Choroid plexus epithelial cell (primary cell): ENCODE results near the gene ELFN1.

Source experiments
- DNase-seq: peaks from one replicate; pipeline ENCODE4 v3.0.0-alpha.2; 2010; ENCODE audit warnings: low read depth
- H3K4me3 ChIP-seq: 2 replicates; pipeline ENCODE4 v1.5.1; 2011; ENCODE audit warnings: low read depth, mild to moderate bottlenecking, control low read depth, low read length, moderate library complexity
- CTCF ChIP-seq: conservative IDR thresholded peaks from 2 replicates; pipeline ENCODE4 v1.5.1; 2011; ENCODE audit warnings: low read depth, mild to moderate bottlenecking, control low read depth, inconsistent platforms, low read length, moderate library complexity

ELFN1 gene

GRCh38 chr7:1733908-1734730 is 64.0 kb downstream of the ELFN1 start:
- no peak overlapping the region for H3K4me3 ChIP-seq
- DNase-seq, result no peak
- no peak for TF ChIP-seq CTCF

GRCh38 chr7:1735262-1735661 is 65.2 kb downstream of the ELFN1 start:
- no peak overlapping the region for H3K4me3 ChIP-seq
- no peak for TF ChIP-seq CTCF
- DNase-seq, result no peak

- no peak for DNase-seq
- no peak for TF ChIP-seq CTCF
- no peak overlapping the region for H3K4me3 ChIP-seq
These were observed 65.9 kb downstream of the ELFN1 start for GRCh38 chr7:1735806-1736483.

- H3K4me3 ChIP-seq, result no peak overlapping the region
- no peak for DNase-seq
- no peak for TF ChIP-seq CTCF
These were observed 66.4 kb downstream of the ELFN1 start for GRCh38 chr7:1736484-1736817.

GRCh38 chr7:1736830-1737229 is 66.8 kb downstream of the ELFN1 start:
- no peak for DNase-seq
- TF ChIP-seq CTCF, result no peak
- no peak overlapping the region for H3K4me3 ChIP-seq

- H3K4me3 ChIP-seq, result no peak overlapping the region
- no peak for DNase-seq
- TF ChIP-seq CTCF, result no peak
These were observed 67.4 kb downstream of the ELFN1 start for GRCh38 chr7:1737523-1737922.

- H3K4me3 ChIP-seq, result no peak overlapping the region
- TF ChIP-seq CTCF, result no peak
- no peak for DNase-seq
These were observed 67.9 kb downstream of the ELFN1 start for GRCh38 chr7:1737956-1738355.
